Neural cell (in vitro differentiated cells): ENCODE data around the gene NDOR1. TPM values are rescaled to one million over a fixed set of nuclear protein-coding genes. Genes with fewer than 3 reads are reported as not detected.
A peak's percentile ranks its signal among the peaks of the same experiment; 100 is the strongest.

ENCODE experiments used
- H2AFZ ChIP-seq: fragments of 200-600, 300-800 bp; sonication (generic), shearing (Covaris generic); 2 replicates; pipeline ENCODE4 v1.6.0; 2014; ENCODE audit warnings: low read depth, mild to moderate bottlenecking, antibody characterized with exemption, low read length, moderate library complexity
- H3F3A ChIP-seq: fragments of 200-600 bp; shearing (Covaris generic); 2 replicates; pipeline ENCODE4 v1.6.1; 2016; ENCODE audit warnings: mild to moderate bottlenecking, moderate library complexity, mixed read lengths, antibody characterized with exemption, low read length; ENCODE audit not compliant: insufficient read depth, poor library complexity, severe bottlenecking
- H3K27ac ChIP-seq: fragments of 200-600, 300-800 bp; sonication (generic), shearing (Covaris generic); 2 replicates; pipeline ENCODE4 v1.5.1; 2014; ENCODE audit warnings: mild to moderate bottlenecking, low read length, moderate library complexity
- H3K27me3 ChIP-seq: fragments of 300-800, 200-600 bp; sonication (generic), shearing (Covaris generic); 2 replicates; pipeline ENCODE4 v1.6.0; 2014; ENCODE audit warnings: mild to moderate bottlenecking, low read depth, low read length, moderate library complexity; ENCODE audit not compliant: insufficient read depth
- H3K36me3 ChIP-seq: fragments of 300-800, 200-600 bp; sonication (generic), shearing (Covaris generic); 2 replicates; pipeline ENCODE4 v1.5.1; 2014; ENCODE audit warnings: mild to moderate bottlenecking, antibody characterized with exemption, low read length, moderate library complexity; ENCODE audit not compliant: insufficient read depth
- H3K4me2 ChIP-seq: fragments of 300-800, 200-600 bp; sonication (generic), shearing (Covaris generic); 2 replicates; pipeline ENCODE4 v1.6.0; 2014; ENCODE audit warnings: mild to moderate bottlenecking, low read length
- H3K4me3 ChIP-seq: fragments of 300-800, 200-600 bp; sonication (generic), shearing (Covaris generic); 2 replicates; pipeline ENCODE4 v1.5.1; 2014; ENCODE audit warnings: mild to moderate bottlenecking, low read length, moderate library complexity
- H3K79me2 ChIP-seq: fragments of 200-600 bp; shearing (Covaris generic); replicated peaks from 2 replicates; pipeline ENCODE4 v1.6.0; 2014; ENCODE audit warnings: mild to moderate bottlenecking, low read length, moderate library complexity; ENCODE audit not compliant: insufficient read depth
- H3K9ac ChIP-seq: fragments of 300-800, 200-600 bp; sonication (generic), shearing (Covaris generic); 2 replicates; pipeline ENCODE4 v1.6.1; 2016; ENCODE audit warnings: mild to moderate bottlenecking, low read length, mixed read lengths
- H3K9me2 ChIP-seq: fragments of 200-600 bp; shearing (Covaris generic); 2 replicates; pipeline ENCODE4 v1.6.1; 2016; ENCODE audit warnings: mild to moderate bottlenecking, low read length, mixed read lengths; ENCODE audit not compliant: insufficient read depth
- H3K9me3 ChIP-seq: fragments of 200-600, 300-800 bp; sonication (generic), shearing (Covaris generic); 2 replicates; pipeline ENCODE4 v1.6.1; 2016; ENCODE audit warnings: mild to moderate bottlenecking, mixed run types, low read length, moderate library complexity, mixed read lengths
- H4K20me1 ChIP-seq: fragments of 200-600 bp; shearing (Covaris generic); 2 replicates; pipeline ENCODE4 v1.6.1; 2016; ENCODE audit warnings: mild to moderate bottlenecking, mixed run types; ENCODE audit not compliant: insufficient read depth
- EP300 ChIP-seq: fragments of 450-650 bp; conservative IDR thresholded peaks from 2 replicates; pipeline ENCODE4 v1.6.1; 2014; ENCODE audit warnings: antibody characterized with exemption, mild to moderate bottlenecking, moderate library complexity; ENCODE audit not compliant: poor library complexity, severe bottlenecking
- EZH2 ChIP-seq: fragments of 200-600, 300-800 bp; shearing (Covaris generic), sonication (generic); IDR thresholded peaks from 2 replicates; pipeline ENCODE4 v1.6.1; 2014; ENCODE audit warnings: antibody characterized with exemption, low read length, borderline replicate concordance, mild to moderate bottlenecking; ENCODE audit not compliant: insufficient read depth, poor library complexity, severe bottlenecking
- MXI1 ChIP-seq: fragments of 450-650 bp; conservative IDR thresholded peaks from 2 replicates; pipeline ENCODE4 v1.6.1; 2014; ENCODE audit warnings: antibody characterized with exemption, mild to moderate bottlenecking; ENCODE audit not compliant: poor library complexity, severe bottlenecking
- POLR2AphosphoS5 ChIP-seq: IDR thresholded peaks from 2 replicates; pipeline ENCODE4 v1.6.1; 2012
- RAD21 ChIP-seq: fragments of 450-650 bp; conservative IDR thresholded peaks from 2 replicates; pipeline ENCODE4 v1.6.1; 2014; ENCODE audit warnings: antibody characterized with exemption, mild to moderate bottlenecking, moderate library complexity
- SMC3 ChIP-seq: fragments of 450-650 bp; conservative IDR thresholded peaks from 2 replicates; pipeline ENCODE4 v1.6.1; 2014; ENCODE audit warnings: antibody characterized with exemption, mild to moderate bottlenecking, moderate library complexity; ENCODE audit not compliant: poor library complexity
- TAF1 ChIP-seq: IDR thresholded peaks from 2 replicates; pipeline ENCODE4 v1.6.1; 2012; ENCODE audit warnings: low read depth
- polyA plus RNA-seq: library from polyadenylated mRNA; depleted of rRNA; stranded (reverse); fragments of >200 nt; gene quantifications from 2 replicates; pipeline ENCODE4 v1.2.3, GENCODE V29; 2014
- TF ChIP-seq, protein P1 (sequence below): fragments of 450-650 bp; IDR thresholded peaks from 2 replicates; pipeline ENCODE4 v1.5.1; 2014; ENCODE audit warnings: antibody characterized with exemption, mild to moderate bottlenecking, moderate library complexity; ENCODE audit not compliant: poor library complexity, severe bottlenecking
- TF ChIP-seq, protein P2 (sequence below): IDR thresholded peaks from 2 replicates; pipeline ENCODE4 v1.6.1; 2012; ENCODE audit warnings: borderline replicate concordance

The NDOR1 gene
- polyA plus RNA-seq, 1 donor from 2014 or later: 18.2 TPM

- no peaks in the 10 kb centered on the region for H3K9me3 ChIP-seq
- H3K79me2 ChIP-seq: no peaks in the 10 kb centered on the region
- H3K4me2 ChIP-seq: no peak overlapping the region
- no peak overlapping the region for H2AFZ ChIP-seq
- no peaks in the 10 kb centered on the region for H3F3A ChIP-seq
- no peaks in the 10 kb centered on the region for H3K36me3 ChIP-seq
- no peak overlapping the region for H3K4me3 ChIP-seq
- H4K20me1 ChIP-seq: no peaks in the 10 kb centered on the region
- no peak overlapping the region for H3K27ac ChIP-seq
- no peaks in the 10 kb centered on the region for H3K9me2 ChIP-seq
- H3K9ac ChIP-seq: no peak overlapping the region
- TF ChIP-seq EZH2: no peak
- no peak for TF ChIP-seq RAD21
- TF ChIP-seq SMC3: no peak
- TF ChIP-seq MXI1: no peak
- no peak for TF ChIP-seq TAF1
- no peaks in the 10 kb centered on the region for H3K27me3 ChIP-seq
Measured at GRCh38 chr9:137235424-137236237, 30.1 kb downstream of the NDOR1 start.

DNA sequence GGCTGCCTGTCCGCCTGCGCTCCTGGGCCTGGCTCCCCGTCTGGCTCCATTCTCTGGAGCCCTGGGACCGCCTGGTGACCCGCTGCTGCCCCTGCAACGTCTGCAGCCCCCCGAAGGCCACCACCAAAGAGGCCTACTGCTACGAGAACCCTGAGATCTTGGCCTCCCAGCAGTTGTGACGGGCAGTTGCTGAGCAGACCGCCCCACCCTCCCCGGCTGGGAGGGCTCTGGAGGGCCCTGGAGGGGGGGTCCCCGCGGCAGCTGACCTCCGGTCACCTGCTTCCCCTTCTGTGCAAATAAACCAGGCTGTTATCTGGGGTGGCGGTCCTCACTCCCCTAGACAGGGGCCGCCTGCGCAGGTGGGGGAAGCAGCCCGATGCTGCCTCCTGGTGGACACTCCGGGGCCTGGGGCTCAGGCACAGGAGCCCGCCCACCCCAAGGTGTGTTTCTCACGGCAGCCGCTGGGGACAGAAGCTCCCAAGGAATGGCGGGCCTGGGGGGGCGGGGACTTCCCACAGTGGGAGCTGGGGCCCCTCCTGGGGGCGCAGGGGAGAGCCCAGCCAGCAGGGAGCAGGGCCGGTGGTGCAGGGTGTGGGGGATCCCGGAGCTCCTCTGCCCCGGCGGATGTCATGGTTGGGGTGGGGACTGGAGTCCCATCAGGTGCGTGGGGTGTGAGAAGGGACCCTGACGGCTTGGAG is 30.9 kb downstream of the NDOR1 start:
- H3K9me3 ChIP-seq: no peaks in the 10 kb centered on the region
- H3K79me2 ChIP-seq: no peaks in the 10 kb centered on the region
- no peaks in the 10 kb centered on the region for H3K36me3 ChIP-seq
- H3F3A ChIP-seq: no peaks in the 10 kb centered on the region
- no peak overlapping the region for H3K27ac ChIP-seq
- no peak overlapping the region for H2AFZ ChIP-seq
- no peak overlapping the region for H3K4me2 ChIP-seq
- TF ChIP-seq, protein P1, sequence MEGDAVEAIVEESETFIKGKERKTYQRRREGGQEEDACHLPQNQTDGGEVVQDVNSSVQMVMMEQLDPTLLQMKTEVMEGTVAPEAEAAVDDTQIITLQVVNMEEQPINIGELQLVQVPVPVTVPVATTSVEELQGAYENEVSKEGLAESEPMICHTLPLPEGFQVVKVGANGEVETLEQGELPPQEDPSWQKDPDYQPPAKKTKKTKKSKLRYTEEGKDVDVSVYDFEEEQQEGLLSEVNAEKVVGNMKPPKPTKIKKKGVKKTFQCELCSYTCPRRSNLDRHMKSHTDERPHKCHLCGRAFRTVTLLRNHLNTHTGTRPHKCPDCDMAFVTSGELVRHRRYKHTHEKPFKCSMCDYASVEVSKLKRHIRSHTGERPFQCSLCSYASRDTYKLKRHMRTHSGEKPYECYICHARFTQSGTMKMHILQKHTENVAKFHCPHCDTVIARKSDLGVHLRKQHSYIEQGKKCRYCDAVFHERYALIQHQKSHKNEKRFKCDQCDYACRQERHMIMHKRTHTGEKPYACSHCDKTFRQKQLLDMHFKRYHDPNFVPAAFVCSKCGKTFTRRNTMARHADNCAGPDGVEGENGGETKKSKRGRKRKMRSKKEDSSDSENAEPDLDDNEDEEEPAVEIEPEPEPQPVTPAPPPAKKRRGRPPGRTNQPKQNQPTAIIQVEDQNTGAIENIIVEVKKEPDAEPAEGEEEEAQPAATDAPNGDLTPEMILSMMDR: peak; percentile 82
- TF ChIP-seq TAF1: no peak
- peak; percentile 66 for TF ChIP-seq SMC3
- peak; percentile 58 for TF ChIP-seq RAD21
- no peak overlapping the region for H3K9ac ChIP-seq
- H3K9me2 ChIP-seq: no peaks in the 10 kb centered on the region
- no peaks in the 10 kb centered on the region for H3K27me3 ChIP-seq
- H4K20me1 ChIP-seq: no peaks in the 10 kb centered on the region
- H3K4me3 ChIP-seq: no peak overlapping the region

- no peaks in the 10 kb centered on the region for H3K36me3 ChIP-seq
- H3K27ac ChIP-seq: no peak overlapping the region
- no peaks in the 10 kb centered on the region for H3F3A ChIP-seq
- H4K20me1 ChIP-seq: no peaks in the 10 kb centered on the region
- H3K4me3 ChIP-seq: no peak overlapping the region
- H3K9me3 ChIP-seq: no peaks in the 10 kb centered on the region
- H2AFZ ChIP-seq: no peak overlapping the region
- no peak overlapping the region for H3K9ac ChIP-seq
- H3K4me2 ChIP-seq: no peak overlapping the region
- no peaks in the 10 kb centered on the region for H3K27me3 ChIP-seq
- peaks cover 4% of the 10 kb centered on the region for H3K79me2 ChIP-seq
- TF ChIP-seq POLR2AphosphoS5 (no peak), RAD21 (no peak), EZH2 (no peak), EP300 (no peak), MXI1 (no peak), TAF1 (no peak), SMC3 (no peak)
- TF ChIP-seq, protein P1: no peak
- TF ChIP-seq, protein P2, sequence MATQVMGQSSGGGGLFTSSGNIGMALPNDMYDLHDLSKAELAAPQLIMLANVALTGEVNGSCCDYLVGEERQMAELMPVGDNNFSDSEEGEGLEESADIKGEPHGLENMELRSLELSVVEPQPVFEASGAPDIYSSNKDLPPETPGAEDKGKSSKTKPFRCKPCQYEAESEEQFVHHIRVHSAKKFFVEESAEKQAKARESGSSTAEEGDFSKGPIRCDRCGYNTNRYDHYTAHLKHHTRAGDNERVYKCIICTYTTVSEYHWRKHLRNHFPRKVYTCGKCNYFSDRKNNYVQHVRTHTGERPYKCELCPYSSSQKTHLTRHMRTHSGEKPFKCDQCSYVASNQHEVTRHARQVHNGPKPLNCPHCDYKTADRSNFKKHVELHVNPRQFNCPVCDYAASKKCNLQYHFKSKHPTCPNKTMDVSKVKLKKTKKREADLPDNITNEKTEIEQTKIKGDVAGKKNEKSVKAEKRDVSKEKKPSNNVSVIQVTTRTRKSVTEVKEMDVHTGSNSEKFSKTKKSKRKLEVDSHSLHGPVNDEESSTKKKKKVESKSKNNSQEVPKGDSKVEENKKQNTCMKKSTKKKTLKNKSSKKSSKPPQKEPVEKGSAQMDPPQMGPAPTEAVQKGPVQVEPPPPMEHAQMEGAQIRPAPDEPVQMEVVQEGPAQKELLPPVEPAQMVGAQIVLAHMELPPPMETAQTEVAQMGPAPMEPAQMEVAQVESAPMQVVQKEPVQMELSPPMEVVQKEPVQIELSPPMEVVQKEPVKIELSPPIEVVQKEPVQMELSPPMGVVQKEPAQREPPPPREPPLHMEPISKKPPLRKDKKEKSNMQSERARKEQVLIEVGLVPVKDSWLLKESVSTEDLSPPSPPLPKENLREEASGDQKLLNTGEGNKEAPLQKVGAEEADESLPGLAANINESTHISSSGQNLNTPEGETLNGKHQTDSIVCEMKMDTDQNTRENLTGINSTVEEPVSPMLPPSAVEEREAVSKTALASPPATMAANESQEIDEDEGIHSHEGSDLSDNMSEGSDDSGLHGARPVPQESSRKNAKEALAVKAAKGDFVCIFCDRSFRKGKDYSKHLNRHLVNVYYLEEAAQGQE: no peak
- H3K9me2 ChIP-seq: no peaks in the 10 kb centered on the region
Measured at GRCh38 chr9:137236936-137237421, 31.5 kb downstream of the NDOR1 start.
